RWPE2 (cell line): ENCODE measurements around the gene NSF.

Source experiments
- ATAC-seq: fragments of 200-7000 bp; cut with Tn5 transposase; 3 replicates; pipeline ENCODE4 v1.9.1; 2021; ENCODE audit warnings: low read depth
- DNase-seq: peaks from one replicate; pipeline ENCODE4 v3.0.0-alpha.2; 2020; ENCODE audit warnings: low spot score
- H3K27ac ChIP-seq: fragments of 450-650 bp; 2 replicates; pipeline ENCODE4 v1.5.1; 2017; ENCODE audit warnings: mild to moderate bottlenecking; ENCODE audit not compliant: poor library complexity, severe bottlenecking
- H3K27me3 ChIP-seq: fragments of 250-450 bp; sonication (Bioruptor Pico); 2 replicates; pipeline ENCODE4 v1.5.1; 2021; ENCODE audit warnings: mild to moderate bottlenecking, moderate library complexity; ENCODE audit not compliant: insufficient read depth, poor library complexity, severe bottlenecking
- H3K36me3 ChIP-seq: fragments of 250-450 bp; sonication (Bioruptor Pico); 2 replicates; pipeline ENCODE4 v1.5.1; 2020; ENCODE audit warnings: low read depth, mild to moderate bottlenecking, moderate library complexity
- H3K4me1 ChIP-seq: fragments of 250-450 bp; sonication (Bioruptor Pico); 2 replicates; pipeline ENCODE4 v1.5.1; 2021; ENCODE audit warnings: mild to moderate bottlenecking, moderate library complexity; ENCODE audit not compliant: insufficient read depth, poor library complexity, severe bottlenecking
- H3K4me3 ChIP-seq: fragments of 250-450 bp; sonication (Bioruptor Pico); 2 replicates; pipeline ENCODE4 v1.5.1; 2021; ENCODE audit warnings: mild to moderate bottlenecking, moderate library complexity; ENCODE audit not compliant: severe bottlenecking
- H3K9me3 ChIP-seq: fragments of 250-450 bp; sonication (Bioruptor Pico); 2 replicates; pipeline ENCODE4 v1.5.1; 2021; ENCODE audit warnings: mild to moderate bottlenecking, moderate library complexity; ENCODE audit not compliant: severe bottlenecking
- CTCF ChIP-seq: fragments of 450-650 bp; IDR thresholded peaks from one replicate; pipeline ENCODE4 v1.5.1; 2017; ENCODE audit warnings: mild to moderate bottlenecking, moderate library complexity; ENCODE audit not compliant: poor library complexity, severe bottlenecking

NSF gene

GRCh38 chr17:46727572-46728348, 137.3 kb downstream of the NSF start:
- H3K27ac ChIP-seq = peak overlapping the region; percentile 62
- peaks cover 33% of the 10 kb centered on the region for H3K4me1 ChIP-seq
- ATAC-seq = peak; percentile 96
- TF ChIP-seq CTCF = no peak
- DNase-seq = no peak
- peaks cover 7% of the 10 kb centered on the region; the same call in 1 of the 2 replicates for H3K36me3 ChIP-seq
- H3K27me3 ChIP-seq = no peaks in the 10 kb centered on the region
- H3K4me3 ChIP-seq = no peak overlapping the region
- H3K9me3 ChIP-seq = no peaks in the 10 kb centered on the region

DNA sequence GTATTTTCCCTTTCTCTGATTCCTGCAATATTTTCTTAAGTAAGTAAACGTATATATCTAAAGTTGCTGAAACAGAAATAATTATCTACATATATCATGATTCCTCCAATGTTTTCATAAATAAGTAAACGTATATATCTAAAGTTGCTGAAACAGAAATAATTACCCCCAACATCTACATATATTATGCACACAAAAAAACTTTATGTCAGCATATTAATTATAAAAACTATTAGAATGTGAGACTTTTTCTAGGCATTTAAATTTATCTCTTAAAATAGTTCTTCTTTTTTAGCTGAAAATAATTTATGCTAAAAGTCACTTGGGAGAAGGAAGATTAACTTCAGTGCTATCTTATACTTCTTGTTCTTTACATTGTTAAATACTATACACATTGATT, 139.6 kb downstream of the NSF start:
- Histone ChIP-seq H3K36me3 (peaks cover 3% of the 10 kb centered on the region; the same call in 1 of the 2 replicates), H3K27ac (peak overlapping the region; percentile 47), H3K9me3 (no peaks in the 10 kb centered on the region), H3K4me1 (peaks cover 50% of the 10 kb centered on the region), H3K4me3 (no peak overlapping the region), H3K27me3 (no peaks in the 10 kb centered on the region)
- no peak for DNase-seq
- no peak for TF ChIP-seq CTCF
- no peak for ATAC-seq

DNA sequence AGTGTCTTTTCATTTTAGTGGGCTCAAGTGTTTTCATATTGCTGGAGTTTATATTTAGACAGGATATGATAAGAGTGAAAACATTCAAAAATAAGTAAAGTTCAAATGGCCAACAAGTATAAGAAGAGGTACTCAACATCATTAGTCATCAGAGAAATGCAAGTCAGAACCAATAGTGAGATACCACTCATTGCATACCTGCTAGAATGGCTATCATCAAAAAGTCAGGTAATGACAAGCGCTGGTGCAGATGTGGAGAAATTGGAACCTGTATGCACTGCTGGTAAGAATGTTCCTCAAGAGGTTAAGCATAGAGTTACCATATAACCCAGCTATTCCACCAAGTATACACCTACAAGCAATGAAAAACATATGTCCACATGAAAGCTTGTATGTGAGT, 140.2 kb downstream of the NSF start:
- no peaks in the 10 kb centered on the region for H3K9me3 ChIP-seq
- DNase-seq = no peak
- H3K27ac ChIP-seq = peak overlapping the region; percentile 47
- no peaks in the 10 kb centered on the region for H3K27me3 ChIP-seq
- ATAC-seq = peak; percentile 69
- H3K4me3 ChIP-seq = no peak overlapping the region
- TF ChIP-seq CTCF = no peak
- peaks cover 3% of the 10 kb centered on the region; the same call in 1 of the 2 replicates for H3K36me3 ChIP-seq
- peaks cover 50% of the 10 kb centered on the region for H3K4me1 ChIP-seq

- TF ChIP-seq CTCF = no peak
- Histone ChIP-seq H3K27ac (no peak overlapping the region), H3K4me3 (no peak overlapping the region), H3K27me3 (no peaks in the 10 kb centered on the region), H3K9me3 (no peaks in the 10 kb centered on the region), H3K36me3 (no peaks in the 10 kb centered on the region; the same call in 1 of the 2 replicates), H3K4me1 (peaks cover 43% of the 10 kb centered on the region)
- ATAC-seq (no peak), DNase-seq (no peak)
Measured at GRCh38 chr17:46732160-46732559, 141.7 kb downstream of the NSF start.
